Stimulated activated CD8-positive, alpha-beta memory T cell treated with anti-CD3 and anti-CD28 coated beads, Interleukin-12 subunit alpha, Interleukin-12 subunit beta, amount 100 ng/mL, for 24 hours (primary cell): ENCODE results near the gene EFEMP1.
"Not testable (repeated sequence)": the region's sequence is repeated elsewhere in the genome, so short reads cannot be mapped to it uniquely, and the experiment has no call there.

Experiments
- DNase-seq: peaks from one replicate; pipeline ENCODE4 v3.0.0-alpha.2; 2020; ENCODE audit errors: extremely low read depth

EFEMP1 gene

DNA sequence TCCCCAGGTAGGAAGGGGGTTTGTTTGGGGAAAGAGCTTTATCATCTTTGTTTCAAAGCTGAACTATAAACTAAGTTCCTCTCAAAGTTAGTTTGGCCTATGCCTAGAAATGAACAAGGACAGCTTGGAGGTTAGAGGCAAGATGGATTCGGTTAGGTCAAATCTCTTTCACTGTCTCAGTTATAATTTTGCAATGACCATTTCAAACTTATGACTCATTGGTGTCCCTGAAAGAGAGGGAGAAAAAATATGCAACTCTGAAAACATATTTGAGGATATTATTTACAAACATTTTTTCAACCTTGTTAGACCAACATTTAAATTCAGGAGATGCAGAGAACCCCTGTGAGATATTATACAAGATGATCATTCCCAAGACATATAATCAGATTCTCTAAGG is 95.7 kb downstream of the EFEMP1 start:
- no peak for DNase-seq

DNA sequence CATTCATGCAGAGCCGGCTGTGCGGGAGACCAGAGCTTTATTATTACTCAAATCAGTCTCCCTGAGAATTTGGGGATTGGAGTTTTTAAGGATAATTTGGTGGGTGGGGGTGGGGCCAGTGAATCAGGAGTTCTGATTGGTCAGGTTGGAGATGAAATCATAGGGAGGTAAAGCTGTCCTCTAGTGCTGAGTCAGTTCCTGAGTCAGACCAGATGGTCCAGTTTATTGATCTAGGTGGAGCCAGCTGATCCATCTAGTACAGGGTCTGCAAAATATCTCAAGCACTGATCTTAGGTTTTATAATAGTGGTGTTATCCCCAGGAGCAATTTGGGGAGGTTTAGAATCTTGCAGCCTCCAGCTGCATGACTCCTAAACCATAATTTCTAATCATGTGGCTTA is 96.2 kb downstream of the EFEMP1 start:
- DNase-seq: not testable (repeated sequence)

DNA sequence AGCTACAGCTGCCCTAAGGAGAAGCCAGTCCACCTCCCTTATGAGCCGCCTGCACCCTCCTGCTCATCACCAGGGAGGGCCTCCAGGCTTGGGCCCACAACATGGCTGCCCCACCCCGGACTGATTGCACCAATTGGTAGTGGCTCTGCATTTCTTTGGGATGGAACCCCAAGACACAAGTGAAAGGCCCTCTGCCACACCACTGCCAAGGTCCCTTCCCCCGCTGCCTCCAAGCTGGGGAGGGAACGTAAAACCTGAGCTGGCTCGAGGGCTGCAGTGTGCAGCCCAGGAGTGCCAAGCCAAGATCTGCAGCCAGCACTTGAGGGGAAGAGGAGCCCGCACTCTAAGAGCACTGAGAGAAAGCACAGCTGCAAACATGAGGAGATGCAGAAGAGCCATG is 97.3 kb downstream of the EFEMP1 start:
- DNase-seq: no peak

DNA sequence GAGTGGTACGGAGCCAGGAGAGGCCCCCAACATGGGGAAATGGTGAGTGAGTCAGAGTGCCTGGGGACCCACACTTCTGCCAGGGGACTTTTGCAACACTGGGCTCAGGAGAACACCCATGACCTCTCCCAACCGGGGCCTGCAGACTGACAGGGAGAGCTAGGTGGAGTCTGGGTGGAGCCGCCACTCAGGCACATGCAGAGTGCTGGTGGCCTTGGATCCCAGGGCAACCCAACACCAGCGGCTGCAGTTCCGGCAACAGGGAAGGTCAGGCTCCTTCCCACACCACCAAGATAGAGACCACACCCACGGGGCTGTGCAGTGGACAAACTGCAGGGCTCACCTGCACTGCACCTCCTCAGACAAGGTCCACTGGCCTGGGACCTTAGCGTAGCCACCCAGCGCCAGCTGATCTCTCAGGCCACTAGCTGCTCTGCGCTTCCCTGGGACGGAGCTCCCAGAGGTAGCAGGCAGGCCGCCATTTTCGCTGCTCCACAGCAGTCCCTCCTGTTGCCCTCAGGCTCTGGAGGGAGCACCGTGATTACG is 99.0 kb downstream of the EFEMP1 start:
- no peak for DNase-seq
